Endothelial cell of umbilical vein (primary cell): ENCODE measurements around the gene FSTL1.

Source experiments
- POLR2A ChIP-seq: IDR thresholded peaks from 2 replicates; pipeline ENCODE4 v1.6.1; 2012; ENCODE audit warnings: low read depth, mild to moderate bottlenecking, control low read depth, low read length
- POLR2AphosphoS5 ChIP-seq: IDR thresholded peaks from 2 replicates; pipeline ENCODE4 v1.6.1; 2012; ENCODE audit warnings: low read depth, mild to moderate bottlenecking, control low read depth, low read length, moderate library complexity; ENCODE audit not compliant: insufficient read depth
- TF ChIP-seq, protein P1 (sequence below), 2 donors: IDR thresholded peaks; 1 replicate in 1 of 2; 2 replicates in 1 of 2; pipeline ENCODE4 v1.5.1; 2011; ENCODE audit warnings: low read length in 2 of 2, mild to moderate bottlenecking in 2 of 2, moderate library complexity in 2 of 2, control low read depth in 1 of 2, inconsistent platforms in 1 of 2, low read depth in 1 of 2; ENCODE audit not compliant: insufficient read depth in 1 of 2; ENCODE audit errors: extremely low read depth in 1 of 2
- TF ChIP-seq, protein P2 (sequence below): IDR thresholded peaks from 2 replicates; pipeline ENCODE4 v1.6.1; 2011; ENCODE audit not compliant: insufficient read depth, insufficient read length

DNA sequence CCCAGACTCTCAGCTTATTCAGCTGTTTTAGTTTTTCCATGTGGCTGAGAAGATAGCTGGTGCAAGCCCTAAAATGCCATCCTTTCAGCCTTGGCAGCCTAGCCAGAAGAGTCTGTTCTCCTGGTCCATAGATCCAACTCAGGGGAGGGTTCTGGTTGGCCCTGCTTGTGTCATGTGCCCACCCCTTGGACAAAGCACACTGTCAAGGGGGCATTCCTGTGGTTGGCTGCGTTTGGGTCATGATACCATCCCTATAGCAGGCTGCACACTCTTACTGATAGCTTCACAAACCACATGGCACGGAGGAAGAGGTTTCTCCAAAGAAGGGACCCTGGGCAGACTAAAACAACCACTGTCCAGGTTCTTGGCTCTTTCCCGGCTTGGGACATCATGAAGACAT, 8.4 kb upstream of the FSTL1 start:
- TF ChIP-seq, protein P1, sequence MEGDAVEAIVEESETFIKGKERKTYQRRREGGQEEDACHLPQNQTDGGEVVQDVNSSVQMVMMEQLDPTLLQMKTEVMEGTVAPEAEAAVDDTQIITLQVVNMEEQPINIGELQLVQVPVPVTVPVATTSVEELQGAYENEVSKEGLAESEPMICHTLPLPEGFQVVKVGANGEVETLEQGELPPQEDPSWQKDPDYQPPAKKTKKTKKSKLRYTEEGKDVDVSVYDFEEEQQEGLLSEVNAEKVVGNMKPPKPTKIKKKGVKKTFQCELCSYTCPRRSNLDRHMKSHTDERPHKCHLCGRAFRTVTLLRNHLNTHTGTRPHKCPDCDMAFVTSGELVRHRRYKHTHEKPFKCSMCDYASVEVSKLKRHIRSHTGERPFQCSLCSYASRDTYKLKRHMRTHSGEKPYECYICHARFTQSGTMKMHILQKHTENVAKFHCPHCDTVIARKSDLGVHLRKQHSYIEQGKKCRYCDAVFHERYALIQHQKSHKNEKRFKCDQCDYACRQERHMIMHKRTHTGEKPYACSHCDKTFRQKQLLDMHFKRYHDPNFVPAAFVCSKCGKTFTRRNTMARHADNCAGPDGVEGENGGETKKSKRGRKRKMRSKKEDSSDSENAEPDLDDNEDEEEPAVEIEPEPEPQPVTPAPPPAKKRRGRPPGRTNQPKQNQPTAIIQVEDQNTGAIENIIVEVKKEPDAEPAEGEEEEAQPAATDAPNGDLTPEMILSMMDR (IDR thresholded peaks at IDR 0.05; ENCODE audit: extremely low read depth in 1 of 2, insufficient read depth in 1 of 2, low read depth in 1 of 2, low read length in 2 of 2) = no peak
- TF ChIP-seq POLR2A = no peak
- TF ChIP-seq POLR2AphosphoS5 = no peak
- TF ChIP-seq, protein P2, sequence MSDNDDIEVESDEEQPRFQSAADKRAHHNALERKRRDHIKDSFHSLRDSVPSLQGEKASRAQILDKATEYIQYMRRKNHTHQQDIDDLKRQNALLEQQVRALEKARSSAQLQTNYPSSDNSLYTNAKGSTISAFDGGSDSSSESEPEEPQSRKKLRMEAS = no peak
